OCI-LY1 (cell line): ENCODE data around the gene TPBGL.
A peak's percentile ranks its signal among the peaks of the same experiment; 100 is the strongest.

Source experiments
- H2AFZ ChIP-seq: fragments of 200-600 bp; sonication (generic), shearing (Covaris generic); 2 replicates; pipeline ENCODE4 v1.6.0; 2014; ENCODE audit warnings: antibody characterized with exemption, mild to moderate bottlenecking, low read length
- H3F3A ChIP-seq: fragments of 200-600 bp; sonication (generic), shearing (Covaris generic); 2 replicates; pipeline ENCODE4 v1.6.0; 2014; ENCODE audit warnings: mild to moderate bottlenecking, antibody characterized with exemption, low read length, moderate library complexity; ENCODE audit not compliant: insufficient read depth
- H3K27ac ChIP-seq: fragments of 200-600 bp; sonication (generic); 2 replicates; pipeline ENCODE4 v1.5.1; 2014; ENCODE audit warnings: low read length, mixed run types, mild to moderate bottlenecking, low read depth; ENCODE audit not compliant: poor library complexity, severe bottlenecking
- H3K27me3 ChIP-seq: fragments of 200-600 bp; sonication (generic); 2 replicates; pipeline ENCODE4 v1.6.0; 2014; ENCODE audit warnings: antibody characterized with exemption, mild to moderate bottlenecking, low read length, moderate library complexity; ENCODE audit not compliant: insufficient read depth
- H3K36me3 ChIP-seq: fragments of 200-600 bp; sonication (generic); 2 replicates; pipeline ENCODE4 v1.6.1; 2014; ENCODE audit warnings: mild to moderate bottlenecking, antibody characterized with exemption, low read length, moderate library complexity, mixed read lengths; ENCODE audit not compliant: insufficient read depth
- H3K4me1 ChIP-seq: fragments of 200-600 bp; sonication (generic); 2 replicates; pipeline ENCODE4 v1.5.1; 2014; ENCODE audit warnings: mild to moderate bottlenecking, low read length, moderate library complexity; ENCODE audit not compliant: insufficient read depth, severe bottlenecking
- H3K4me2 ChIP-seq: fragments of 200-600 bp; sonication (generic), shearing (Covaris generic); 2 replicates; pipeline ENCODE4 v1.6.1; 2014; ENCODE audit warnings: low read length
- H3K4me3 ChIP-seq: fragments of 200-600 bp; sonication (generic); 2 replicates; pipeline ENCODE4 v1.5.1; 2014; ENCODE audit warnings: low read length, low read depth, mild to moderate bottlenecking, mixed read lengths; ENCODE audit not compliant: poor library complexity, severe bottlenecking
- H3K79me2 ChIP-seq: fragments of 200-600 bp; shearing (Covaris generic); 2 replicates; pipeline ENCODE4 v1.6.1; 2016; ENCODE audit warnings: mixed run types, low read length, mixed read lengths; ENCODE audit not compliant: insufficient read depth
- H3K9ac ChIP-seq: fragments of 200-600 bp; sonication (generic), shearing (Covaris generic); 2 replicates; pipeline ENCODE4 v1.6.1; 2014; ENCODE audit warnings: mild to moderate bottlenecking, low read length, mixed read lengths
- H3K9me2 ChIP-seq: fragments of 200-600 bp; sonication (generic), shearing (Covaris generic); 2 replicates; pipeline ENCODE4 v1.6.1; 2014; ENCODE audit warnings: low read depth, mild to moderate bottlenecking, low read length, mixed read lengths
- H3K9me3 ChIP-seq: fragments of 200-600 bp; shearing (Covaris generic); 2 replicates; pipeline ENCODE4 v1.6.1; 2014; ENCODE audit warnings: low read length, mixed read lengths
- H4K20me1 ChIP-seq: fragments of 200-600 bp; sonication (generic), shearing (Covaris generic); 2 replicates; pipeline ENCODE4 v1.6.0; 2016; ENCODE audit warnings: mild to moderate bottlenecking, low read length; ENCODE audit not compliant: insufficient read depth
- CTCF ChIP-seq: fragments of 200-600 bp; sonication (generic), shearing (Covaris generic); IDR thresholded peaks from 2 replicates; pipeline ENCODE4 v1.5.1; 2017; ENCODE audit warnings: mild to moderate bottlenecking, antibody characterized with exemption, low read length, moderate library complexity, mixed read lengths
- EZH2 ChIP-seq: fragments of 200-600 bp; sonication (generic), shearing (Covaris generic); IDR thresholded peaks from 2 replicates; pipeline ENCODE4 v1.8.0; 2017; ENCODE audit warnings: borderline replicate concordance, mixed run types, mild to moderate bottlenecking, antibody characterized with exemption, low read length, moderate library complexity, mixed read lengths

Gene TPBGL

GRCh38 chr11:75241036-75241905 is 697 bp downstream of the TPBGL start:
- Histone ChIP-seq H3K4me3 (peak overlapping the region; percentile 36), H3K27me3 (0 out of 2 replicates have a peak, but pooled peaks cover 4% of the 10 kb centered on the region), H3K36me3 (no peaks in the 10 kb centered on the region)

DNA sequence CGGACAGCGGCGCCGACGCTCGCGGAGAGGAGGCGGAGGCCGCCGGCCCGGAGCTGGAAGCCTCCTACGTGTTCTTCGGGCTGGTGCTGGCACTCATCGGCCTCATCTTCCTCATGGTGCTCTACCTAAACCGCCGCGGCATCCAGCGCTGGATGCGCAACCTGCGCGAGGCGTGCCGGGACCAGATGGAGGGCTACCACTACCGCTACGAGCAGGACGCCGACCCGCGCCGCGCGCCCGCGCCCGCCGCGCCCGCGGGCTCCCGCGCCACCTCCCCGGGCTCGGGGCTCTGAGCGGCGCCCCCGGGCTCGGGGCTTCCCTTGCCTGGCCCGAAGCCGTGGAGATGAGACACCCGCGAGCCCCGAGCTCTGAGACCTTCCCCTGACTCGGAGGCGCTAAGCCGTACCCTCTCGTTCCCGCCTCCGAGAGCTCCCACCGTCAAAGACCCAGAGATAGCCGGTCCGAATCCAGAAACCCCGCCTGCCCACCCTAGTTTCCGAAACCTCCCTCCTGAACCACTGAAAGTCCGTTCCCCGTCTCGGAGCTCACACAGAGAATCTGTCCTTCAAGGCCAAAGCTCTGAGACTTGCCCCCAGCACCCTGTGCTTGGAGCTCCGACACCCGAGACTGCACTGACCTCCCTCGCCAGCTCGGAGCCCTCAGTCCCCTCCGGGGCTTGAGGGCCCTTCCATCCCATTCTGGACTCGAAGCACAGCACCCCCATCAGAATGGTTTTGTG is 1.5 kb downstream of the TPBGL start:
- Histone ChIP-seq H3K27ac (no peak overlapping the region), H3K79me2 (no peaks in the 10 kb centered on the region), H2AFZ (no peak overlapping the region), H3F3A (no peaks in the 10 kb centered on the region), H3K4me2 (peak overlapping the region; percentile 58), H3K36me3 (no peaks in the 10 kb centered on the region), H3K27me3 (0 out of 2 replicates have a peak, but pooled peaks cover 4% of the 10 kb centered on the region), H3K9ac (no peak overlapping the region), H4K20me1 (no peaks in the 10 kb centered on the region), H3K4me1 (no peaks in the 10 kb centered on the region), H3K9me2 (no peaks in the 10 kb centered on the region), H3K9me3 (no peaks in the 10 kb centered on the region), H3K4me3 (peak overlapping the region; percentile 36)
- TF ChIP-seq EZH2 (no peak), CTCF (no peak; the same call in 1 of the 2 replicates)

More at GRCh38 chr11:75241036-75241905, 697 bp downstream of the TPBGL start:
- no peaks in the 10 kb centered on the region for H3K9me2 ChIP-seq
- H3K9ac ChIP-seq, result no peak overlapping the region
- H4K20me1 ChIP-seq, result no peaks in the 10 kb centered on the region
- no peaks in the 10 kb centered on the region for H3F3A ChIP-seq
- no peaks in the 10 kb centered on the region for H3K4me1 ChIP-seq
- H3K79me2 ChIP-seq, result no peaks in the 10 kb centered on the region
- H3K27ac ChIP-seq, result no peak overlapping the region
- peak overlapping the region; percentile 58 for H3K4me2 ChIP-seq
- H2AFZ ChIP-seq, result no peak overlapping the region
- H3K9me3 ChIP-seq, result no peaks in the 10 kb centered on the region
- no peak for TF ChIP-seq EZH2
- TF ChIP-seq CTCF, result peak; percentile 31

DNA sequence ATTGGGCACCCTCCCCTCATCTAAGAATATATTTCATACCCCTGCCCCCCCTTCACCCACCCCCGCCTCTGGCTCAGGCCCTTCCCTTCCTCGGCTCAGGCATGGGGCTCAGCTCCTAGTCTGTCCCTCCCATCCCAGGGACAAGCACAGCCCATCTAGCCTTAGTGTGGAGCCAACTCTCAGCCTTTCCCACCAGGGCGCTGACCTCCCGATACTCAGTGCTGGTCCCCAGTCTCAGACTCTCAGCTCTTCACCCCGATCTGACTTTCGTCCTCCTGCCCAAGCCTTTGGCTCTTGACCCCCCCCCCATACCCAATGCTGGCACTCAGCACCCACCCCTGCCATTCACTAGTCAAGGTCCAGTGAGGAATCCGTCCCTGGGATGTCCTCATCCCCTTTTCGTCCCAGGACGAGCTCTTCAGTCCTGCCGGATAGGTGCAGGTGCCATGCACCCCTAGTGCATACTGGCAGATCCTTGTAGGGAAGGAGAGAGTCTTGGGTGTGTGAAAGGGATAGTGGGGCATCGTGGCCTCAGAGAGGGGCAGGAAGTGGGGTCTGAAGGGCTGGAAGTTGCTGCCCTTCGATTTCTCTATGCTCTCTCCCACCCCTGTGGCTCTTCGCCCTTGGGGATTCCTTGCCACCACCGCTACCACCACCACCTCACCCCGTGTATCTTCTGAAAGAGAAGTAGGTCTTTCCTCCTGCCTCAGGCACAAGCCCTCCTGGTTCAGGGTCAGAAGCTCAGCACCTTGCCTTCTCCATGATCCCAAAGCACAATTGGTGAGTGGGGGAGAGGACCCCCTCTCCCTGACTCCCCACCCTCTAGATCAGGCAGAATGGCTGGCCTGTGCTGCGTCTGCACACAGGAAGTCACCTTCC is 2.4 kb downstream of the TPBGL start:
- Histone ChIP-seq H3K9me2 (no peaks in the 10 kb centered on the region), H3K79me2 (no peaks in the 10 kb centered on the region), H3K4me1 (no peaks in the 10 kb centered on the region), H2AFZ (no peak overlapping the region), H4K20me1 (no peaks in the 10 kb centered on the region), H3F3A (no peaks in the 10 kb centered on the region), H3K9me3 (no peaks in the 10 kb centered on the region), H3K27me3 (0 out of 2 replicates have a peak, but pooled peaks cover 4% of the 10 kb centered on the region), H3K27ac (no peak overlapping the region), H3K4me3 (no peak overlapping the region), H3K36me3 (no peaks in the 10 kb centered on the region), H3K9ac (no peak overlapping the region), H3K4me2 (no peak overlapping the region)
- TF ChIP-seq EZH2 (no peak), CTCF (no peak)
